Naive thymus-derived CD4-positive, alpha-beta T cell (primary cell): ENCODE results near the gene NRXN3. TPM values are rescaled to one million over a fixed set of nuclear protein-coding genes. Genes with fewer than 3 reads are reported as not detected.

Experiments
- ATAC-seq: fragments of 150-1000 bp; cut with Tn5 transposase; 2 replicates; pipeline ENCODE4 v1.10.0; 2021; ENCODE audit warnings: mild to moderate bottlenecking, moderate library complexity
- CTCF ChIA-PET: fragments of 350-600 bp; sonication (Branson Sonifier 250); formaldehyde crosslinking; loops from one replicate; lab custom pipeline; 2021; ENCODE audit warnings: antibody characterized with exemption; lab: Charles Lee
- POLR2A ChIA-PET: fragments of 350-600 bp; sonication (Branson Sonifier 250); formaldehyde crosslinking; loops from one replicate; lab custom pipeline; 2021; ENCODE audit warnings: antibody characterized with exemption, inconsistent platforms; lab: Charles Lee
- DNase-seq, 9 donors: peaks; one replicate each; pipeline versions ENCODE4 v3.0.0 to v3.0.0-alpha.2; 2020 to 2022; ENCODE audit warnings: mixed read lengths in 1 of 9
- H3K27ac ChIP-seq: one replicate; pipeline ENCODE4 v1.7.0; 2013; ENCODE audit warnings: mild to moderate bottlenecking, low read depth, low read length, moderate library complexity
- H3K27me3 ChIP-seq, 2 donors: one replicate each; pipeline ENCODE4 v1.7.0; 2013; ENCODE audit warnings: low read length in 2 of 2, mild to moderate bottlenecking in 2 of 2, moderate library complexity in 2 of 2; ENCODE audit not compliant: control insufficient read depth in 2 of 2, insufficient read depth in 2 of 2
- H3K36me3 ChIP-seq, 3 experiments: 1 replicate in 2 of 3; 2 replicates in 1 of 3; pipeline ENCODE4 v1.7.0; 2013; ENCODE audit warnings: low read length in 3 of 3, mild to moderate bottlenecking in 3 of 3, moderate library complexity in 1 of 3; ENCODE audit not compliant: insufficient read depth in 3 of 3, control insufficient read depth in 2 of 3
- H3K4me1 ChIP-seq, 2 donors: one replicate each; pipeline ENCODE4 v1.7.0; 2013; ENCODE audit warnings: low read length in 2 of 2, mild to moderate bottlenecking in 2 of 2, moderate library complexity in 1 of 2; ENCODE audit not compliant: control insufficient read depth in 2 of 2, insufficient read depth in 2 of 2
- H3K4me3 ChIP-seq: 2 replicates; pipeline ENCODE4 v1.7.0; 2013; ENCODE audit warnings: mild to moderate bottlenecking, low read length
- H3K9me3 ChIP-seq, 3 experiments: 1 replicate in 2 of 3; 2 replicates in 1 of 3; pipeline ENCODE4 v1.7.0; 2013; ENCODE audit warnings: low read length in 3 of 3; ENCODE audit not compliant: control insufficient read depth in 2 of 3
- H3K27ac Mint-ChIP-seq, 9 donors: one replicate each; pipeline ENCODE4 v1.8.0; 2020 to 2022; ENCODE audit warnings: mixed read lengths in 9 of 9, mild to moderate bottlenecking in 8 of 9, moderate library complexity in 5 of 9, inconsistent platforms in 2 of 9
- H3K27me3 Mint-ChIP-seq, 5 donors: one replicate each; pipeline ENCODE4 v1.8.0; 2021 to 2022; ENCODE audit warnings: mixed read lengths in 5 of 5, mild to moderate bottlenecking in 1 of 5
- H3K36me3 Mint-ChIP-seq, 5 donors: one replicate each; pipeline ENCODE4 v1.8.0; 2020 to 2022; ENCODE audit warnings: mixed read lengths in 5 of 5, mild to moderate bottlenecking in 3 of 5, inconsistent platforms in 1 of 5
- H3K4me1 Mint-ChIP-seq, 7 donors: one replicate each; pipeline ENCODE4 v1.8.0; 2020 to 2022; ENCODE audit warnings: mixed read lengths in 7 of 7, mild to moderate bottlenecking in 3 of 7, inconsistent platforms in 1 of 7
- H3K4me3 Mint-ChIP-seq, 10 donors: one replicate each; pipeline ENCODE4 v1.8.0; 2020 to 2022; ENCODE audit warnings: mild to moderate bottlenecking in 10 of 10, mixed read lengths in 10 of 10, moderate library complexity in 6 of 10, inconsistent platforms in 2 of 10
- H3K9me3 Mint-ChIP-seq, 11 donors: one replicate each; pipeline ENCODE4 v1.8.0; 2020 to 2022; ENCODE audit warnings: mixed read lengths in 11 of 11, mild to moderate bottlenecking in 4 of 11, inconsistent platforms in 1 of 11, moderate library complexity in 1 of 11
- intact Hi-C, 2 donors: fragments of 100-400 bp; cut with micrococcal nuclease; formaldehyde crosslinking; loops; one replicate each; pipeline ENCODE4 v1.15.1; 2023
- polyA plus RNA-seq, 2 donors: library from polyadenylated mRNA; unstranded; fragments of 300-500 nt; fragmentation: Illumina TruSeq; gene quantifications; one replicate each; pipeline ENCODE4 v1.2.3, GENCODE V29; 2021
- total RNA-seq, 6 experiments: library from RNA in 5 of 6; stranded (reverse) in 5 of 6; gene quantifications; 1 replicate in 5 of 6; 2 replicates in 1 of 6; pipeline ENCODE4 v1.2.3 and lab custom pipeline; 2021 to 2026

Gene NRXN3
- total and polyA plus RNA-seq, 7 experiments from 2014 or later, result not detected

DNA sequence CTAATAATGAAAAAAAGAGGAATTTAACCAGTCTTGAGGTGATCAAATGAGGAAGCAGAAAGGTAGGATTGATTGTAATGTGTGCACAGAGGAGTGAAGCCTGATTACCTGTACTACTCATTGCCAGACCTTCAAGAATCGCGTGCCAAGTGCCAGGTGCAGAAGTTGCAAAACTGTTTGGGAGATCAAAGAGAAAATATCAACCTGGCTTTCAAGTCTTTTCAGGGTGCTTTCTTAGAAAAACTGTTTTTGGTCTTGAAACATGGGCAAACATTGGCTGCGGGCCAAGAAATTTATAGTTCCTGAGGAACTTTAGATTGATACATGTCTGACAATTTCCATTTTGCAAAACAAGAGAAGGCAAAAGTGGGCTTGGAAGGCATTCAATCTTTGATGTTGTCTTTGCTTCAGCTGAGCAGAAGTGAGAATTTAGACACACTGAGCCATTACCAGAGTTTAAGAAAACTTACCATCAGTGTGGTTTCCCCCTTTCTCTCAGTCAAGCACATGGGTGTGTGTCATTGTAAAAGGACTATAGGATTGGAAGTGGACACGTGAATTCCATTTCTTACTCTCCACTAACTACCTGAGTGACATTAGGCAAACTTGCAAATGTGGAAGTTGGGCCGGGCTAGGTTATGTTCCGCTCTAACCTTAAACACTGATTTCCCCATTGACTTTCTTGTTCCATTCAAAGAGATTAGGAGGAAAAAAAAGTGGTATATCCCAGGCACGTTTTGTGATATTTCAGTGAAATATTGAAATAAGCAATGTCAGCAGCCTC is 1555.0 kb downstream of the NRXN3 start:
- intact Hi-C loops, result no loop called here
- Mint-ChIP-seq H3K36me3 (no peaks in the 10 kb centered on the region), H3K9me3 (peaks cover 0 to 12% (median 0%) of the 10 kb centered on the region in 11 donors), H3K27me3 (peaks cover 0 to 3% (median 0%) of the 10 kb centered on the region in 5 donors), H3K4me3 (peak overlapping the region in 1 of 10 donors; percentile 25), H3K27ac (no peak overlapping the region), H3K4me1 (peaks cover 0 to 13% (median 0%) of the 10 kb centered on the region in 7 donors)
- no peak overlapping the region for H3K4me3 ChIP-seq
- no peaks in the 10 kb centered on the region for H3K9me3 ChIP-seq
- ChIA-PET CTCF (no interaction called here), POLR2A (no interaction called here)
- DNase-seq, result no peak
- no peaks in the 10 kb centered on the region for H3K4me1 ChIP-seq
- no peak for ATAC-seq
- no peaks in the 10 kb centered on the region for H3K36me3 ChIP-seq
- no peak overlapping the region for H3K27ac ChIP-seq
- H3K27me3 ChIP-seq, result no peaks in the 10 kb centered on the region

DNA sequence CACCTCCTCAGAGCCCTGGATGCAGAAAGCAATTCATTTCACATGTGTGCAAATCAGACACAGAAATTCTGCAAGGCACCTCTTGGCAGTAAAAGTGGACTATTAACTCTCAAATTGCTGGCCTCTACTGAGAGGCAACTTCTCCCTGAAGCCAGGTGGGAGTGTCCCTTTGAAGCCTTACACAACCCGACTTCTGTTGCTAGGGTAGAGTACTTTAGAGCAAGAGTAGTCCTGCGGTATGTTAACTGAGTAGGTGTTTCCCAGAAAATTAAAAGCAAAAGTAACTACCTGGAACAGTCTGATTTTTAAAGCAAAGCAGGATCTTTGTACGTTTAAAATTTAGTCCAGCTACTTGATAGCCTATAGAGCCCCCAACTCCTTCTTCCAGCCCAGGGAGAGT is 1557.7 kb downstream of the NRXN3 start:
- H3K27me3 Mint-ChIP-seq, result peaks cover 0 to 5% (median 3%) of the 10 kb centered on the region in 5 donors
- no peaks in the 10 kb centered on the region for H3K27me3 ChIP-seq
- H3K4me1 ChIP-seq, result no peaks in the 10 kb centered on the region
- H3K4me3 ChIP-seq, result no peak overlapping the region
- peak overlapping the region in 1 of 10 donors; percentile 53 for H3K4me3 Mint-ChIP-seq
- H3K9me3 Mint-ChIP-seq, result peaks cover 0 to 9% (median 2%) of the 10 kb centered on the region in 11 donors
- ATAC-seq, result no peak
- no peaks in the 10 kb centered on the region for H3K9me3 ChIP-seq
- peaks cover 0 to 22% (median 0%) of the 10 kb centered on the region in 7 donors for H3K4me1 Mint-ChIP-seq
- no peak for DNase-seq
- POLR2A ChIA-PET, result no interaction called here
- H3K36me3 Mint-ChIP-seq, result no peaks in the 10 kb centered on the region
- CTCF ChIA-PET, result no interaction called here
- H3K36me3 ChIP-seq, result no peaks in the 10 kb centered on the region
- no peak overlapping the region for H3K27ac ChIP-seq
- intact Hi-C loops, result no loop called here
- no peak overlapping the region for H3K27ac Mint-ChIP-seq

GRCh38 chr14:79728331-79728730 is 1558.2 kb downstream of the NRXN3 start:
- Histone ChIP-seq H3K36me3 (no peaks in the 10 kb centered on the region), H3K27me3 (no peaks in the 10 kb centered on the region), H3K27ac (no peak overlapping the region), H3K4me1 (no peaks in the 10 kb centered on the region), H3K9me3 (no peaks in the 10 kb centered on the region), H3K4me3 (no peak overlapping the region)
- Mint-ChIP-seq H3K27me3 (peaks cover 0 to 5% (median 3%) of the 10 kb centered on the region in 5 donors), H3K4me1 (peaks cover 0 to 22% (median 0%) of the 10 kb centered on the region in 7 donors), H3K4me3 (peak overlapping the region in 3 of 10 donors; percentile 12 to 53 (median 39)), H3K27ac (no peak overlapping the region), H3K9me3 (peaks cover 0 to 9% (median 2%) of the 10 kb centered on the region in 11 donors), H3K36me3 (no peaks in the 10 kb centered on the region)
- ChIA-PET POLR2A (no interaction called here), CTCF (no interaction called here)
- ATAC-seq, result no peak
- intact Hi-C loops, result no loop called here
- DNase-seq, result peak in 2 of 9 donors; percentile 4 to 13

DNA sequence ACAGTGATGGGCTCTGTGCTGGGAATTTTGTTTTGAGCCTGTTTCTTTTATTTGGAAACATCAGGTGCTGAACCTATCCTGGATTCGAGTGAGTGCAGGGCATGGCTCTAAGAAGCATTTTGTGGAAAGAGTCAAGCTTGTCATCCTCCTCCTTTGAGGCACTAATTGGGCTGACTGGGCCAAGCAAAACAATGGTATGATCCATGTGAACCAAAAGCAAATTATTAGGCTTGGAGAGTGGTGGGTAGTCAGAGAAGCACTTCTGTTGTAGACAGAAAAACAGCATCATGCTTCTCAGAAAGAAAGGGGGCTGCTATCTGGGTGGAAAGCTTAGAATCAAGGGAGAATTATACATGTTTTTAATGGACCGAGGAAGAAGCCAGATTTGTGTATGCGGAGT is 1559.6 kb downstream of the NRXN3 start:
- Mint-ChIP-seq H3K27me3 (peaks cover 0 to 5% (median 3%) of the 10 kb centered on the region in 5 donors), H3K4me1 (peaks cover 0 to 20% (median 0%) of the 10 kb centered on the region in 7 donors), H3K9me3 (peaks cover 0 to 8% (median 2%) of the 10 kb centered on the region in 11 donors), H3K27ac (no peak overlapping the region), H3K4me3 (no peak overlapping the region), H3K36me3 (no peaks in the 10 kb centered on the region)
- Histone ChIP-seq H3K27ac (no peak overlapping the region), H3K4me3 (no peak overlapping the region), H3K27me3 (no peaks in the 10 kb centered on the region), H3K4me1 (no peaks in the 10 kb centered on the region), H3K9me3 (no peaks in the 10 kb centered on the region), H3K36me3 (no peaks in the 10 kb centered on the region)
- POLR2A ChIA-PET, result no interaction called here
- CTCF ChIA-PET, result no interaction called here
- no peak for ATAC-seq
- intact Hi-C loops, result no loop called here
- DNase-seq, result no peak

DNA sequence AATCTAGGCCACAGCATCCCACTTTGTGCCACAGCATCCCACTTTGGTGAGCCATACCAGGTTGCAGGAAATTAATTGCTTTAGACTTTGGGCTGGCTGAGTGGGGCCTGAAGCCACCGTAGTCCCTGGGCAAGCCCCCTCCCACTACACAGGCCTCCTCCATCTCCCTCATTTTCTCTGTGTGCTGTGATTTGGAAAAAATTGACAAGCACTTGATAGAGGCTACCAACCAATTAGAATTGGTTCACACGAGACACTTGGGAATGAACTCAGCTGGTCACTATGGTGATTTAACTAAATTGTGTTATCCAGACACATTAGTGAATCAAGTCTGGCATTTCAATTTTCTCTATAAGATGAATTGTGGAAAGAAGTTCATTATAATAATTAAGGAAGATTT is 1560.0 kb downstream of the NRXN3 start:
- no peak for DNase-seq
- Mint-ChIP-seq H3K36me3 (no peaks in the 10 kb centered on the region), H3K4me1 (peaks cover 0 to 17% (median 0%) of the 10 kb centered on the region in 7 donors), H3K27ac (no peak overlapping the region), H3K4me3 (no peak overlapping the region), H3K27me3 (peaks cover 0 to 5% (median 3%) of the 10 kb centered on the region in 5 donors), H3K9me3 (peaks cover 0 to 8% (median 3%) of the 10 kb centered on the region in 11 donors)
- H3K9me3 ChIP-seq, result no peaks in the 10 kb centered on the region
- ATAC-seq, result no peak
- CTCF ChIA-PET, result no interaction called here
- no peaks in the 10 kb centered on the region for H3K36me3 ChIP-seq
- H3K4me3 ChIP-seq, result no peak overlapping the region
- H3K27ac ChIP-seq, result no peak overlapping the region
- no peaks in the 10 kb centered on the region for H3K4me1 ChIP-seq
- intact Hi-C loops, result no loop called here
- POLR2A ChIA-PET, result no interaction called here
- no peaks in the 10 kb centered on the region for H3K27me3 ChIP-seq

- Histone ChIP-seq H3K36me3 (no peaks in the 10 kb centered on the region), H3K4me1 (no peaks in the 10 kb centered on the region), H3K27ac (no peak overlapping the region), H3K4me3 (no peak overlapping the region), H3K27me3 (no peaks in the 10 kb centered on the region), H3K9me3 (no peaks in the 10 kb centered on the region)
- intact Hi-C loops, result no loop called here
- POLR2A ChIA-PET, result no interaction called here
- peaks cover 0 to 17% (median 0%) of the 10 kb centered on the region in 7 donors for H3K4me1 Mint-ChIP-seq
- no peak overlapping the region for H3K4me3 Mint-ChIP-seq
- peaks cover 0 to 8% (median 4%) of the 10 kb centered on the region in 11 donors for H3K9me3 Mint-ChIP-seq
- H3K27me3 Mint-ChIP-seq, result peaks cover 0 to 5% (median 3%) of the 10 kb centered on the region in 5 donors
- no peak for DNase-seq
- CTCF ChIA-PET, result no interaction called here
- no peaks in the 10 kb centered on the region for H3K36me3 Mint-ChIP-seq
- no peak overlapping the region for H3K27ac Mint-ChIP-seq
- no peak for ATAC-seq
Measured at GRCh38 chr14:79730953-79731352, 1560.8 kb downstream of the NRXN3 start.
